ENCODE data around the gene EMILIN2.

EMILIN2 gene

DNA sequence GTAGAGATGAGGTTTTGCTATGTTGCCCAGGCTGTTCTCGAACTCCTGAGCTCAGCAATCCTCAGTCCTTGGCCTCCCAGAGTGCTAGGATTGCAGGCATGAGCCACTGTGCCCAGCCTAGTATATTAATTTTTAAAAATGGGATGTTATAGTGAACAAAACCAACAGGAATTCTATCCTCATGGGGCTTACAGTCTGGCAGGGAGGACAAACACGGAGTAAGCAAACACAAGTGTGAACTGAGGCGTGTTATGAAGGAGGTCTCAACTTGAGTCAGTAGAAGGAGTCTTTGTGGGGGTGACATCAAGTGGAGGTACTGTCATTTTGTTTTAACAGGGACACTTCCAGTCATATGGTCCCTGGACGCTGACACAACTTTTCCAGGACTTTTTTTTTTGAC lies 33.1 kb downstream of the EMILIN2 start:
- no peak for DNase-seq

DNA sequence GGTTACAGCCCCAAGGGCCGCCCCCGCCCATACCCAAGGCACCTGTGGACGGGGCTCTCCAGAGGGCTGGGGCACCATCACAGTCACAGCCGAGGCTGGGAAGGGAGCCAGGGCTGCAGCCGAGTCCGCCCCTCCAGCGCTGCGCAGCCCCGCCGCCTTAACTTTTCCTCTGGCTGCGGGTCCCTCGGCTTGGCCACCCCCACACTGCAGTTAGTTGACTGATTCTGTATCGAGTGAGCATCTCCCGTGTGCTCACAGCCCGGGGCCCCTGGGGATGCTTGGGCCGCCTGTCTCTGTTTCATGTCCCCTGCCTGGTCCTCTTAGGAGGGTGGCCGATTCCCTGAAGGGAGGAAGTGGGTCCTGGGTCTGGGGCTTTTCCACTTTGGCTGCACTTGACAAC lies 33.7 kb downstream of the EMILIN2 start:
- no peak for DNase-seq

DNA sequence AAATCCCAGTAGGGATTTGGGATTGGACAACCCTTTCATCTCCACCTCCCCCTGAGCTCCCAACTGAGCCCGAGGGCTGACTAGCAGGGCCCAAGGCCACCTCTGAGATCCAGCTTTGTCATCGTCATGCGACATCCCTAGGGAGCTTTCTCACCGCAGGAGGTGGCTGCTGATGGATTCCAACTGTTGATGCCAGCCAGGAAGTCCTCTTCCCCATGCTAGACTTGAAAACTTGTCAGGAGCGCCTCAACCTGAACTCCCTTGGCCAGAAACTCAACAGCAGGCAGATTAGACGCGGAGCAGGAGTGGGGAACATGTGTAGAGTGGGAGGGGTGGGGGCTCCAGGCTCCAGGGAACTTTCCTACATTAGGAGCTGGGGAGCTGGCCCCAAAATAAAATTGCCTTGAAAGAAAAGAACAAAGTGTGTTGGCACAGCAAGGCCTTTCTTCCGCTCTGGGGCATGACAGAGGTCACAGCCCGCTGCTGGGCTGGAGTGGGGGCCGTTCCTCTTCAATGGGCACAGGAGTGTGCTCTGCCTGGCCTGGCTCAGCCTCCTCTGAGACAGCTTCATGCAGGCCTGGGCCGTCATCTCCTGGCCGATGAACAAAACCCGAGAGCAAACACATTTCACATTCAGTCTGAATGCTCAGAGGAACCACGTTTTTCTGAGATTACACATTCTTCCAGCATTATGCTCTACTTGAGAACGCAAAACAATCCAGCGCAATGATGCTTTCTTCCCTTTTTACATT lies 34.5 kb downstream of the EMILIN2 start:
- DNase-seq, result no peak

DNA sequence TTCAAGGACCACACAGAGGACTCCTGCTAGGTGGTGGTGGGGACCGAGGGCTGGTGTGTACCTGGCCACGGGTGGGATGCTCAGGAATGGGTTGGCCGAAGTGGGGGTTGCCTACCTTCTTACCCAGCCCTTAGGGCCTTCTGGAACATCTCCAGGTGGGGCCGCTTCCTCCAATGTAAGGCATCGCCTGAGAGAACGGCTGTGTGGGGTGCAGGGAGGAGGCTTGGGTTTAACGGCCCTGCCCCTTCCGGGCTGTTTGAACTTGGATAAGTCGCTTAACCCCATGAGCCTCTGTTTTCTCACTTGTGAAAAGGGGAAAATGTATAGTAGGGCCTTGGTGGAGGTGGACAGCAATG lies 35.0 kb downstream of the EMILIN2 start:
- DNase-seq, result no peak

DNA sequence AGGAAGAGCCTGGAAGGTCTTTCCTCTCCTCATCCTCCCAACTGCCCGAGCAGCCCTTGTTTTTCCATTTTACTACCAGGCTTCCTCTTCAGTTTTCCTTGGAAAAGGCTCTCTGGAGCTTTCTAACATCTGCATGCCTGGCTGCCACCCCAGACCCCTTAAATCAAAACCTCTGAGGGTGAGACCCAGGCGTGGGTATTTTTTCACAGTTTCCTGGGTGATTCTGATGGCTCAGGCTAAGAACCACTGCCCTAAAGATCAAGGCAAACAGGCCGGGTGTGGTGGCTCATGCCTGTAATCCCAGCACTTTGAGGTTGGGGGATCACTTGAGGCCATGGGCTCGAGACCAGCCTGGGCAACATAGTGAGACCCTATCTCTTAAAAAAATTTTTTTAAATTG lies 35.4 kb downstream of the EMILIN2 start:
- no peak for DNase-seq

DNA sequence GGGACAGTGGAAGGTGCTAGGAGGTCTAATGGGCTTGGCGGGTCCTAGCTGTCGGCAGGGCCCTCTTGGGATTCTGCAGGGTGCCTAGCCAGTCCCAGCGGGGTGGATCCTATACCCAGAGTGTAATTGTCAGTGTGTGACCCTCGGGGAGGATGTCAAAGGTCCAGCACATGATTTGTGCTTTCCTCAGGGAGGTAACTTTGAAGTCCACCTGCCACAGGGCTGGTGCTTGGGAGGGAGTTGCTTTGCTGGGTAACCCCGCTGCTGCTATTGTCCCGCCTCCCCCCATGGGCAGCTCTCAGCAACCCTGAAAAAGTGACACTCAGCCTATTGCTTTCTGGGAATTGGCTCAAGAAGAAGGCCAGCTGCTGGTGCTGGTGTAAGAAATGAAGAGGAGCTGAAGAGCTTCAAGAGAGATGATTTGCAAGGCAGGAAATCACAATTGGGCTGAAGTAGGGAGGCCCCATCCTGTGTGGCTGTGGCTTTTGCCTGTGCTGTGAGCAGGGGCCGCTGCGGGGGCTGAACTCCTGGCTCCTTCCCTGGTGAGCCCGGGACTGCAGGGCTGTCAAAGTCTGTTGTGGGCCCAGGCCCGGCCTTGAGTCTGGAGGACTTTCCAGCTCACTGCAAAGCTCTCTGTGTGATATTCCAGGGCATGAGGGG lies 36.4 kb downstream of the EMILIN2 start:
- peak; percentile 40 for DNase-seq

DNA sequence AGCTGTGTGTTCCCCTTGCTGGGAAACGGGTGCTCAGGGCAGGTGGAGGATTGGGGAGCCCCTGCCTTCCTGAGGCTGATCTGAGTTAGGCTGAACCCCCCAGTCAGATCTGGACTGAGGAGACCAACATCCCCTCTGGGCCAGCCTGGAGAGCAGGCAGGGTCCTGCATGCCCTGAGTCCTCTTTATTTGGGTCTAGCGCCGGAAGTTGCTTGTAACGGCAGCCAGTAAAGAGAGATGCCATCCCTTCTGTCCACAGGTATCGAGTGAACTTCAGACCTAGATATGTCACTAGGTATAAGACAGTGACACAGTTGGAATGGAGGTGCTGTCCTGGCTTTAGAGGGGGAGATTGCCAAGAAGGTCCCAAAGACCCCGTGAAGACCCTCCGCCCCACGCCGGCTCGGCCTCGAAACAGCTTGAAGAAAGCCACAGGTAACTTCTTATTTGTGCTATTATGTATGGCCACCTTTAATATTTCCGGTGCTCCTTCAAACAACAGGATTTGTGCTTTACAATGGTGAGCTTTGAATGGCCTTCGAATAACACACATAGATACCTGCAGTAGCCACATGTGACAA lies 38.0 kb downstream of the EMILIN2 start:
- DNase-seq, result no peak

DNA sequence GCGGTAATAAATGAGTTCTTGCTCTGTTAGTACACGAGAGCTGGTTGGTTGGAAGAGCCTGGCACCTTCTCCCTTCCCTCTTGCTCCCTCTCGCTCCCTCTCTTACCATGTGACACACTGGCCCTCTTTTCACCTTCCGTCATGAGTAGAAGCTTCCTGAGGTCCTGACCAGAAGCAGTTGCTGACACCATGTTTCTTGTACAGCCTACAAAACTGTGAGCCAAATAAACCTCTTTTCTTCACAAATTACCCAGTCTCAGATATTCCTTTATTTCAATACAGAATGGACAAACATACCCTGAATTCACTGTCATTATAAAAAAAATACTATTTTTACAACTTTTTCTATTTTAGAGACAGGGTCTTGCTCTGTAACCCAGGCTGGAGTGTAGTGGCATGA lies 40.7 kb downstream of the EMILIN2 start:
- no peak for DNase-seq

DNA sequence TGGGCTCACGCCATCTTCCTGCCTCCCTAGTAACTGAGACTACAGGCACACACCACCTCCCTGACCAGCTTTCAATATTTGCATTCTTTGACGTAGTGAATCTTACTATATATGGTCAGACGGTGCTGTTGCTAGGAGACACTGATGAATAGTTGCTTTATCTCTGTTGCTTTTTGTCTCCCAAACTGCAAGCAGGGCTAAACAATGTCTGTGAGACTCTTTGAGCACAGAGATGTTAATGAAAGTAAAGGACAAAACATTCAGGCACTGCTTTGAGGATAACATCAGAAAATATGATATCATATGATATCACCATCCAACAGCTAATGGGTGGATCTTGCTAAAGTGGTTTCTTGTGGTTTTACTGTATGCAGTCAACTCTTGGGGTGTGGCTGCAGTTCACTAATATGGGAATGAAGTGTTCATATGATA lies 43.0 kb downstream of the EMILIN2 start:
- no peak for DNase-seq

DNA sequence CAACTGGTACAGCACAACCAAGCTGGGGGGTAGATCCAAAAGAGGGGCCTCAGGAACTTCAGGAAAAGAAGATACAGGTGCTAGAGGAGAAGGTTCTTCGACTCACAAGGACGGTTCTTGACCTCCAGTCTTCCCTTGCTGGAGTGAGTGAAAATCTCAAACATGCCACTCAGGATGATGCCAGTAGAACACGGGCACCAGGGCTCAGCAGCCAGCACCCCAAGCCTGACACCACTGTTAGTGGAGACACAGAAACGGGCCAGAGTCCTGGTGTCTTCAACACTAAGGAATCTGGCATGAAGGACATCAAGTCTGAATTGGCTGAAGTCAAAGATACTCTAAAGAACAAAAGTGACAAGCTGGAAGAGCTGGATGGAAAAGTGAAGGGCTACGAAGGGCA lies 43.8 kb downstream of the EMILIN2 start:
- no peak for DNase-seq

DNA sequence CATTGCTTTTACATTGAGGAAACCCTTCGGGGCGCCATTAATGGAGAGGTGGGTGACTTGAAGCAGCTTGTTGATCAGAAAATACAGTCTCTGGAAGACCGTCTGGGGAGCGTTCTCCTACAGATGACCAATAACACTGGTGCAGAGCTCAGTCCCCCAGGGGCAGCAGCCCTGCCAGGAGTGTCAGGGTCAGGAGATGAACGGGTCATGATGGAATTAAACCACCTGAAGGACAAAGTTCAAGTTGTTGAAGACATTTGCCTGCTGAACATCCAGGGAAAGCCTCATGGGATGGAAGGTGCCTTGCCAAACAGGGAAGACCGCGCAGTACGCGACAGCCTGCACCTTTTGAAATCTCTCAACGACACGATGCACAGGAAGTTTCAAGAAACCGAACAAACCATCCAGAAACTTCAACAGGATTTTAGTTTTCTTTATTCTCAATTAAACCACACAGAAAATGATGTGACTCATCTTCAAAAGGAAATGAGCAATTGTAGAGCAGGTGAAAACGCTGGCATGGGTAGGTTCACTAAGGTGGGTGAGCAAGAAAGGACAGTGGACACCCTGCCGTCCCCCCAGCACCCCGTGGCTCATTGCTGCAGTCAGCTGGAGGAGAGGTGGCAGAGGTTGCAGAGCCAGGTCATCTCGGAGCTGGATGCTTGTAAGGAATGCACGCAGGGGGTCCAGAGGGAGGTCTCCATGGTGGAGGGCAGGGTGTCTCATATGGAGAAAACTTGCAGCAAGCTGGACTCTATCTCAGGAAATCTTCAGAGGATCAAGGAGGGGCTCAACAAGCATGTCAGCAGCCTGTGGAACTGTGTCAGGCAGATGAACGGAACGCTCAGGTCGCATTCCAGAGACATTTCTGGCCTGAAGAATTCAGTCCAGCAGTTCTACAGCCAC lies 45.0 kb downstream of the EMILIN2 start:
- DNase-seq, result no peak

DNA sequence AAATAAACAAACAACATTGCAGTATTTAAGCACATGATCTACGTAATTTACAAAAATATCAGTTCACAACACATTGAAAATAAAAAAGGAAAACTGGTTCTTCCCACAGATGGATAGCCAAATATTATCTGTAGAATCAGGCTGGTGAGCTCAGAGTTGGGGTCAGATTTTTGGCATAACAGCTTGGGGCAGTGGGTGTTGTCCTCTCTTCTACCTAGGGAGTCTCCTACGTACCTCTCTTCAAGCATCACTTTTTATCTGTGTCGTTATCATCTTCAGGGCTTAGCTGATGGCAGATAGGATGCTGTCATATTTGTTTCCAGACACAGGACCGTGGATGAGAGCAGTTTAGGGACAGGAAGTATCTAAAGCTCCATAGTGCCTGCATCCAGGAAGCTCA lies 46.2 kb downstream of the EMILIN2 start:
- no peak for DNase-seq

DNA sequence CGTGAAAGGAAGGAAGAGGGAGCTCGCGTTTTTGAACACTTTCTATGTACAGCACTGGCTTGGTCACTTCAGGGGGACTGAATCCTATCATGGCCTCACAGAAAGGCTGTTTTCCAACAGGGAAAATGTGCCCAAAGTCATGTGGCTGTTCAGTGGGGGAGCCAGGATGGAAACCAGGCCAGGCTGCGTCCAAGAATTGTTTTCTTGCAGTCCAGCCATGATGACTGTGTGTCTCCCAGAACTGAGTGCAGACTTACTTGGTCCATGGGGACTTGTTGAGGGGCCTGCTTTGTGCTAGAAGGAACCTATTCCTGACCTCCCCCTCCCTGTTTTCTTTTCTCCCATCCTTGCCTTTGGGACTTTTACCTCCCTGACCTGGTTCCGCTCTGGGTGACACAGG lies 46.9 kb downstream of the EMILIN2 start:
- no peak for DNase-seq

DNA sequence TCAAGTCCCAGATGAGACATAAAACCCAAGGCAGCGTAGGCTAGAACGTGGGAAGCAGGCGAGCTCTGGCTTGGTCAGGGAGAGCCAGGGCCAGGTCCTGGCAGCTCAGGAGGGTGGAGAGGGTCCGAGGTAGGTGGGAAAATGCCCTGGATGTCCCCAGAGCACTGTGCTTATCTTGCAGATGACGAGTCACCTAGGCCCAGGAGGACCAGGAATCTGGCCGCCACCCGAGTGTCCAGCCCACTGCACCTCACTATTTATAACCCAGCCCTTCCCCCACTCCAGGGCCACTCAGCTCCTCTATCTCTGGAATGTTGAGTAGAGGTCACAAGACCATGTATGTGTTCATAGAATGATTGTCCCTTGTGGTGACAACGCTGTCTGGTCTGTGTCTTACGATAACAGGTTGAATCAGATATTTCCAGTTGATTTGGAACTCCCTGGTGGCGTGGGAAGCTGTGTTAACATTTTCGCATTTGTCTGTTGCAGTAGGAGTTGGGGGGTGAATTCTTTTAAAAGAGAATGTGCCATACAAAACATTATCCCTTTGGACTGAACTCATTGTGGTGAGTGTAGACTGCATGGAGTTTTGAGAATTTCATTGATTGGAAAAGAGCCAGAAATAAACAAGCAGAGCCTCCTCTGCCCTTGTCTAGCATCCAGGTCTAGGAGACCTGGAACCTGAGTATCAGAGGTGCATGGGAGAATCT lies 47.5 kb downstream of the EMILIN2 start:
- DNase-seq, result no peak

DNA sequence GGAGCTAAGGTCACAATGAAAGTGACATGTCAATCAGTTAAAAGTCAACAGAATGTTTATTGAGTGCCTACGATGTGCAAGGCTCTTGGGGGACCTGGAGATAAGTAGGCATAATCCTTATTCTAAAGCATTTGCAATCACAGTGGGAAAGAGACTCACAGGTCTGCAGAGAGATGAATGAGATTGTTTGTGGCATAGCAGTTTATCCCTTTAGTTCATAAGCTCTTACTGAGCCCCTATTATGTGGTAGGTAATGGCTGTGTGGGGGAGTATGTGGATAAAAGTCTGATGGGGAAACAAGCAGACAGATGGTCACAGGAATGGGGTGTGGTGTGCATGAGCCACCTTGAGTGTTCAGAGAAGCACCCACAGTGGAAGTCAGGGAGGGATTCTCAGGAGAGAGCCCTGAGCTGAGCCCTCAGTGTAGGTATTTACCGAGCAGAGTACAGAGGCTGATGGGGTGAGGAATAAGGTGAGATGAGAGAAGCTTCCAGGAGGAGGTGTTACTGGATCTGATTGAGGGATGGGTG lies 48.1 kb downstream of the EMILIN2 start:
- no peak for DNase-seq

DNA sequence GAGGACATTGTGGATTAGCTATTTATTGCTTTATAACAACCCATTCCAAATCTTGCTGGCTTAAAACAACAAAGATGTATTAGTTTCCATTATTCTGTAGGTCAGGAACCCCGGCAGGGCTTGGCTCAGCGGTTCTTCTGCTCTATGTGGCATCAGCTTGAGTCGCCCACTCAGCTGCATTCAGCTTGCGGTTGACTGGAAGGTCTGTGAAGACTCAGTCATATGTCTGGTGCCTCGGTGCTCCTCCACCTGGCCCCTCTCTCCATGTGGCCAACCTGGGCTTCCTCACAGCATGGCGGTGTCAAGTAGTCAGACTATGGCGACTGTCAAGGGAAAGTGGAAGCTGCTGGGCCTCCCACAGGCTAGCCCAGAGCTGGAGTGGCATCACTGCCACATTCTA lies 48.6 kb downstream of the EMILIN2 start:
- no peak for DNase-seq

DNA sequence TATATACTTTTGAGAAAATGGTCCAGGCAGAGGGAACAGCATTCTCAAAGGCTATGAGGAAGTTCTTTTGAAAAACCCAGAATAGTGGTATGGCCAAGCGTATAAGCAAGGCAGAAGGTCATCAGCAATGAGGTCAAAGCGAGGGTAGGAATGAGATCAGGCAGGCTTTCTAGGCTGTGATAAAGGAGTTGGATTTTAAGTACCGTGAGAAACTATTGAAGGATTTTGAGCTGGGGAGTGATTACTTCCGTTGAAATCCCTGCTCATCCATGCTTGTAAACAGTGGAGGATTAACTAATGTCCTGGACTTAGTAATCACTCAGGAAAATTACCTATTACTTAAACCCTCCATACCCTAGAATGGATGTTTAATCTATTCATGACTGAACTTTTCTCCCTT lies 50.2 kb downstream of the EMILIN2 start:
- DNase-seq, result no peak

DNA sequence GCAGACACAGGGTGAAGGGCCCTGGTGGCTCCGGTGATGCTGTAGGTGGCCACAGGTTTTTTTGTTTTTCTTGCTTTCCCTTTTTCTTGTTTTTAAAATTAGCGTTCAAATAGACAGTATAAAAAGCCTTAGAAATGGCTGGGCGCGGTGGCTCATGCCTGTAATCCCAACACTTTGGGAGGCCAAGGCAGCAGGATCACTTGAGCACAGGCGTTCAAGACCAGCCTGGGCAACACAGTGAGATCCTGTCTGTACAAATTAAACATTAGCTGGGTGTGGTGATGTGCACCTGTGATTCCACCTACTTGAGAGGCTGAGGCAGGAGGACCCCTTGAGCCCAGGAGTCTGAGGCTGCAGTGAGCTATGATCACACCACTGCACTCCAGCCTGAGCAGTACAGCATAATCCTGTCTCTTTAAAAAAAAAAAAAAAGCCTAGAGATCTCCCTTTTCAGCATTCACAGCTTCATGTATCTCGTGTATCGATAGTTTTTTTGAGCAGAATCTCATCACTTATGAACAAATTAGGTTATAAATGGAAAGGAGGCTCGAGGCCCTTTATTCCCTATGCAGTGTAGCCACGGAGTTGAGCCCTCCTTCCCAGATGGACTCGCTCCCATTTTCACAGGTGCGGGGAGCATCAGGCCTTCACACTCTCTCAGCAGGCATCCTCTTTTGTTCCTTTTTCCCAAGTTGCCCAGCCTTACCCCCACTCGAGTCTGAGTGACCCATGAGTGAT lies 50.8 kb downstream of the EMILIN2 start:
- no peak for DNase-seq

DNA sequence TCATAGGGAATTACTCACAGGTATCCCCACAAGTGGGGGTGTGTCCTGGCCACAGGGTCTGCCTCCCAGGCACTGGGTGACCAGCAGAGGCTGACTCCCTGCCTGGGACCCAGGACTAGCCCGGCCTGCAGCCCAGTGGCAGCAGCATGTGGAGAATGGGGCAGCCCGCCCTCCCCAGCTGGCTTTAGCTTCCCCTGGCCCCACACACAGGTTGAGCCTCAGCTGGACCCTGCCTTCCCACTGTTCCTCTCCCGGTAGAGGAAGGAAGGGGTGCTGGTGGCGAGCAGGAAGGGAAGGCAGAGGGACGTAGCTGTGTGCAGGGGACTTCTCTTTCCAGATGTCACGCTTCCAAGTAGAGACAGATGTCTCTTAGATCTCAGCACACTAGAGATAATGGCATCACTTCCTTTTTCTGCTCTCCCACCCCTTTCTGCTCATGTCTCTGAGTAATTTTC lies 51.4 kb downstream of the EMILIN2 start:
- no peak for DNase-seq

DNA sequence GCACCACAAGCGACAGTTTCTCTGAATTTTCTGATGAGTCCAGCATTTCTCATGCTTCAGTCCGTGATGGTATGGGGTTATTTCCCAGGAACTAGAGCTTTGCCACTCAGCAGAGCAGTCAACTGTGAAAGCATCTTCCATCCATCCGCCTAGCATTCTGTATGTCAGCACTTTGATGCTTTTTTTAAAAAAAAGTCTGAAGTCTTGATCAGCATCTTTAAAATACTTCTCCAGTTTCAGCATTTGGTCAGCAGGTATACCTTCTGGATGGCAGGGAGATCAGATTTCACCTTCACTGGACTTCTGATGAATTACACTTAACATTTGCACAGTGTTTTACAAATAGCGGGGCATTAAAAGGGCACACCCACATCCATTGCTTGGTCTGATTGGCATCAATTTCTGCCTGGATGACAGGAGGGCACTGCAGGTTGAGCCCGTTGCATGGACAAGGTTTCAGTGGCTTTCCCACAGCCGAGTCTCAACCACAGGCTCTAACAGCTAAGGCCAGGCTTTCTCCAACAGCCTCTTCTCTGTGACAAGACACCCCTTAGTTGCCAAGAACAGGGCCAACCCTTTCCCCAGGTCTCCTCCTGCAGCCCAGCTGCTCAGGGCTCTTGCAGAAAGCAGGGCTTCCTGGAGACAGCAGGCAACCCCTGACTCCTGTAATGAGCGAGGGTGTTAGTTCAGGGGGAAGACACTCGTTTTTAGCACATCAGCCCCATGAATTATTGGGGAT lies 54.0 kb downstream of the EMILIN2 start:
- DNase-seq, result no peak

DNA sequence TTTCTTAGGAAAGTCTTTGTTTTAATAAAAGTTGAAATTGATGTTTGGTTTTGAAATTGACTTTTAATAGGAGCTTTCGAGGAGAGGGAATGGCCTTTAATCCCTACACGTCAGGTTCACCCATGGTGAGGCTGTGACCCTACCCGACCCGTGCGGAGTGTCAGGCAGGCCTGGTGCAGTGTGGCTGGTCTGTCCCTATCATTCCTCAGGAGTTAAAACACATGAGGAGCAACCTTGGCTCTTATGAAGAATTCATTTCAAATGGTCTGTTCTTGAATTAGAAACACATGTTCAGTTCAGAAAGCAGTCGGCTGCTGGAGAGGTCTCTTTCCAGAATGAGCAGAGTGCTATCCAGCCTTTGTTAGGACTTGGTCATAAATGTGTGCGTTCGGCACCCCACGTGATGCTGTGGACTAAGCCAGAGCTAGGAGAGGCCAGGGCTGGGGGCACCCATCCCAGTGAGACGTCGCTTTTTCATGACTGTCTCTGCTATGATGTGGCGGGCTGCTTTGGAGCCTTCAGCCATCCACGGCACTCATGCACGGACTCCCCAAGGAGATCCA lies 54.7 kb downstream of the EMILIN2 start:
- DNase-seq, result no peak

Measured in activated CD4-positive, CD25-positive, alpha-beta regulatory T cell treated with anti-CD3 and anti-CD28 coated beads, Interleukin-2, amount 50 U/mL, for 72 hours (primary cell).